IPS-18c (cell line): ENCODE results near the gene FAM241A.
"Not testable (repeated sequence)": the region's sequence is repeated elsewhere in the genome, so short reads cannot be mapped to it uniquely, and the experiment has no call there.

ENCODE experiments used
- H3K4me3 ChIP-seq: 2 replicates; pipeline ENCODE4 v1.7.0; 2013; ENCODE audit warnings: low read depth, mild to moderate bottlenecking, low read length, moderate library complexity; ENCODE audit not compliant: insufficient read depth
- H3K9me3 ChIP-seq: one replicate; pipeline ENCODE4 v1.6.1; 2013; ENCODE audit warnings: mild to moderate bottlenecking, low read length, moderate library complexity; ENCODE audit not compliant: control insufficient read depth, insufficient read depth

FAM241A gene

DNA sequence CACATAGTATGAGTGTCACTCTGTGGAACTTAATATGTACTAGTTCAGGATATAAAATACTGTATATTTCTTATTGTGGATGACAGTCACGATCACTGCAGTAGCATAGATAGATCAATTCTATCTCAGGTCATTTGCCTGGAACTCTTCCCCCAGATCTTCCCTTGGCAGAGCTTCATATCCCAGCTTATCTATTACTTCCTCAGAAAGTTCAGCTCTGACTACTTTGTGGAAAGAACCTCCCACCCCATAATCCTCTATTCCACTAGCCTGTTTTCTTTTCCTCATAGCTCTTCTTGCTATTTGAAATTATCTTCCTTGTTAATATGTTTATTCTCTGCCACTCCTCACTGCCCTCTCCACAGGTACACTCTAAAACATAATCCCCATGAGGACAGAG lies 10.9 kb downstream of the FAM241A start:
- Histone ChIP-seq H3K4me3 (no peak overlapping the region), H3K9me3 (no peaks in the 10 kb centered on the region)

DNA sequence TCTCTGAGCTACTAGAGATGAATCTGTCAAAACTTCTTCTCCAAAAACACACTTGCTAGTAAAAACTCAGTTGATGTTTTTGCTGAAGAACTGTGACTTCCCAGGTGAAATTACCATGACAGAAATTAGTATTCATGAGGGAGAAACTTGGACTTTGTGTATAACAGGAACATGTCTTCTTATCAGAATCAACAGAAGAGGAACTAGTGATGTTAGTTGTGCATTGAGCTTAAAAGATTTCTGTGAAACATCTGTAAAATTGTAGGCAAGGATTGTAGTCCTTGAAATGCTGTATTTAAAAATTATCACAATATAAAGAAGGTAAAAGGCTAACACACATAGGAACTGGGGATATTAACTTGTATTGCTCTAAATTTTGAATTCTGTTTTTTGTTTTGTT lies 11.3 kb downstream of the FAM241A start:
- H3K9me3 ChIP-seq = no peaks in the 10 kb centered on the region
- no peak overlapping the region for H3K4me3 ChIP-seq

DNA sequence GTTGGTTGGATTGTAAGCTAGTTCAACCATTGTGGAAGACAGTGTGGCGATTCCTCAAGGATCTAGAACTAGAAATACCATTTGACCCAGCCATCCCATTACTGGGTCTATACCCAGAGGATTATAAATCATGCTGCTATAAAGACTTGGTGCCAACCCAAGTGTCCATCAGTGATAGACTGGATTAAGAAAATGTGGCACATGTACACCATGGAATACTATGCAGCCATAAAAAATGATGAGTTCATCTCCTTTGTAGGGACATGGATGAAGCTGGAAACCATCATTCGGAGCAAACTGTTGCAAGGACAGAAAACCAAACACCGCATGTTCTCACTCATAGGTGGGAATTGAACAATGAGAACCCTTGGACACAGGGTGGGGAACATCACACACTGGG lies 18.5 kb downstream of the FAM241A start:
- H3K4me3 ChIP-seq, H3K9me3 ChIP-seq: not testable (repeated sequence)

DNA sequence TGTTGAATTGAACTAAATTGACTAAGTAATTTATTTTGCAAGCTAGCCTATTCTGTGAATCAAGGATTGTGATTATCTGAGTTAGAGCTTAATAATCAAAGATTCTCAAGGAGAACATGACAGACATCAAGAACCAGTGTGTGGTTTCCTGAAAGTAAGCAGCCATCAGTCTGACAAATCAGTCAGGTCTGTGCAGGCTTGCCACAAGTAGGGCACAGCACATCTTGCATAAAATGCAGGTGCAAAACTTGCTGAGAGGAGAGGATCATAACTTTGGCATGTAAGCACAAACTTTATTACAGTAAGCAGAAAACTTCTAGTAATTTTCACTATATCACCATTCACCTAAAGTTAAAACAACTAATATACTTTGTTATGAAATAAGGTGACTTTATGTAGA lies 22.5 kb downstream of the FAM241A start:
- no peak overlapping the region for H3K4me3 ChIP-seq
- H3K9me3 ChIP-seq = peaks cover 2% of the 10 kb centered on the region

DNA sequence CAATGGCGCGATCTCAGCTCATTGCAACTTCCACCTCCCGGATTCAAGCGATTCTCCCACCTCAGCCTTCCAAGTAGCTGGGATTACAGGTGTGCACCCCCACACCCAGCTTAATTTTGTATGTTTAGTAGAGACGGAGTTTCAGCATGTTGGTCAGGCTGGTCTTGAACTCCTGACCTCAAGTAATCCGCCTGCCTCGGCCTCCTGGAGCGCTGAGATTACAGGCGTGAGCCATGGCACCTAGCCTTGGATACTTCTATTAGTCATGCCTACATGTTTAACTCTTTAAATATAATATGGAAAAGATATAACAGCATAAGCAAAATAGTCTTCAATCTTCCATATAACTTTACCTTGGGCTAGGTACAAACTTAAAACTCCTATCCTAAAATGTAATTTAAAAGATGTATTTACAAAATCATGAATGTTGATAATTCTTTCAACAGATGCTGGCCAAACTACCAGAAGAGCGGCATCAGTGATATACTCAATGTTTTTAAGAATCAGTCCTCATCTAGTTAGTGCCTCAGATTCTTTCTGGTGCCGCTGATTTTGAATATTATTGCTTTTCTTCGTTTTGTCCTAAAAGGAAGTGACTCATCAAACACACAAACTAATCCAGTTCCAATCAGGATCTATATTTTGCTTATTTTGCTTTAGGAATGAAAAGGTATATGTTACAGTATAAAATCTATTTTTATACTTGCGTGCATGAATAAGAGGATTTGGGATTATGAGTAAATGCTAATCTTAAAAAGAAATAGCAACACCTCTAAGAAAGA lies 23.7 kb downstream of the FAM241A start:
- Histone ChIP-seq H3K9me3 (no peaks in the 10 kb centered on the region), H3K4me3 (no peak overlapping the region)

DNA sequence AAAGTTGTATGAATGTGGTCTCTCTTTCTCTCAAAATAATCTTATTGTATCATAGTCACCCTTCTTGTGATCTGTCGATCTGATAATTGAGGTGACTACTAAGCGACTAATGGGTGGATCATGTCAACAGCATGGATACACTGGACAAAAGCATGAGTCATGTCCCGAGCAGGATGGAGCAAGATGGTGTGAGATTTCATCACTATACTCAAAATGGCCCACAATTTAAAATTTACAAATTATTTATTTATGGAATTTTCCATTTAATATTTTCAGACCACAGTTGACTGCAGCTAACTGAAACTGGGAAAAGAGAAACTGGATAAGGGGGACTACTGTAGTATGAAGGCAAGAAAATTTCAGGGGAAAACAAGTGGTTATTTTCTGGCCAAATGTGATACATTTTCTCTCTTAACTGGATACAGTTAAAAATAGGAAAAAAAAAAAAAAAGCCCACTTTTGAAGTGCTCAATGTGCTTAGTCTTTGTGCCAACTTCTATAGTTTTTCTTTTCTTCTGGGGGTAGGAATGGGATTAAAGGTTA lies 25.3 kb downstream of the FAM241A start:
- no peaks in the 10 kb centered on the region for H3K9me3 ChIP-seq

DNA sequence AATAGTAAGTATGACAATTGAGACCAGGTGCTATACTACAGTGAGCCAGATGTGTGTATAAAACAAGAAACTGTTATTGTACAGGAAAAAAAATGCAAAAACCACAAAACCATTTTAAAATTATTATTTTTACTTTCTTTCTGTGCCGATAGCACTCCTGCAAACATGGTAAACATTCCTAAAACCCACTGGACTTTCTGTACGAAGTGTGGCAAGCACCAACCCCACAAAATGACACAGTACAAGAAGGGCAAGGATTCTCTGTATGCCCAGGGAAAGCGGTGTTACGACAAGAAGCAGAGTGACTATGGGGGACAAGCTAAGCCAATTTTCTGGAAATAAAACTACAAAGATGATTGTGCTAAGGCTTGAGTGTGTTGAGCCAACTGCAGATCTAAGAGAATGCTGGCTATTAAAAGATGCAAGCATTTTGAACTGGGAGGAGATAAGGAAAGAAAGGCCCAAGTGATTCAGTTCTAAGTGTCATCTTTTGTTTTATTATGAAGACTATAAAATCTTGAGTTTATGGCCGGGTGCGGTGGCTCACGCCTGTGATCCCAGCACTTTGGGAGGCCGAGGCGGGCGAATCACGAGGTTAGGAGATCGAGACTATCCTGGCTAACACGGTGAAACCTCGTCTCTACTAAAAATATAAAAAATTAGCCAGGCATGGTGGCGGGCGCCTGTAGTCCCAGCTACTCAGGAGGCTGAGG lies 26.0 kb downstream of the FAM241A start:
- not testable (repeated sequence) for H3K9me3 ChIP-seq, H3K4me3 ChIP-seq

More for the DNA sequence above, 25.3 kb downstream of the FAM241A start:
- no peak overlapping the region for H3K4me3 ChIP-seq

DNA sequence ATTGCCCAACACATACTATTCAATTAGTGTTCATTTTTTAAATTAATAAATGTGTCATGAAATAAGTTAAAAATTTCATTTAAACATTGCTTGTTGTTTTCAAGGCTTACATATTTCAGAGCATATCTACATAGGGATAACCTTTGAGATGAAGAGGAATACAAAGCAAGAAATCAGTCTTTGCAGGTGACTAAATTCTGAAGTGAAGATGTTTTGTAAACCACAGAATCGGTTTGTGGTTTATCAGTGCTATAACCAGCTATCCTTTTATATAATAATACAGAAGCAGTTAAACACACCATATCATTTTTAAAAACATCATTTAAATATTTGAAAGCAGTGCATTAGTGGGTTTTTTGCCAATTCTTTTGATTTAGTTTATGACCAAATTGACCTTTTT lies 26.9 kb downstream of the FAM241A start:
- H3K9me3 ChIP-seq = no peaks in the 10 kb centered on the region
- no peak overlapping the region for H3K4me3 ChIP-seq

DNA sequence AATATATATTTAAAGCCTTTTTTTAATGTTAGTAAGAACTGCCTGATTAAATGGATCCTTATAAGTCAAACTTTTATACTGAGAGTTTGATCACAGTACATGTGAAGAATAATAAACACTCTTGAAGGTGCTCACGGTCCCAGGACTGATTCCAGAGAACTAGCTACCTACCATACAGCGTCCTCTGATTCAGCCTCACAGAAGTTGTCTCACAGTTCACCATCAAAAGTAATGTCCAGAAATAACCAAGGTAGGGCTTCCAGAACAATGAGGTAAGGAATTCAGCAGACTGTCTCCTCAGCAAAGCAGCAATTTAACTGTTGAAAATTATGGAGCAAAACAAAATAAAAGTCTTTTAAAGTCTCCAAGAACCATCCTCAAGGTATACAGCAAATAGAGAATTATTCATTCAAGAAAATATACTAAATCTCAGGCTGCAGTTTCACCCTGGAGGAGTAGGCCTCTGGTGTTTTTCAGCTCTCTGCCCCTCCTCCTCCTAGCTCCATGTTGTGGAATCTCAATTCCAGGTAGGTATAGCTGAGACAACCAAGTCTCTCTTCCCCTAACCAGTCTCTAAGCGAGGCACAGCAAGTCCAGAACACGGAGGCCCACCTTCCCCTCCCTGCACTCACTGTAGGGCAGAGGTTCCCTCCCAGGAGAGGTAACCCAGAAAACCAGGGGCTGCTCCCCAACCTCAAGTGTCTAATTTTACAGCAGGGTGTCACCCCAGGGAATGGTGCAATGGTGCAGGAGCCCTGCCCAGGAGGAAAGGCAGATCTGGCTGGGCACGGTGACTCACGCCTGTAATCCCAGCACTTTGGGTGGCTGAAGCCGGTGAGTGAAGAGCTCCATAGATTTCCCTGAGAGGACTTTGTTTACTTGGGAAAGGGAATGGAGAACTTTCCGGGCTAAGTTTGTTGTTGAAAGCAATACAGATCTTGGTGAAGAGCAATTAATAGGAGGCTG lies 28.6 kb downstream of the FAM241A start:
- Histone ChIP-seq H3K9me3 (no peaks in the 10 kb centered on the region), H3K4me3 (no peak overlapping the region)

DNA sequence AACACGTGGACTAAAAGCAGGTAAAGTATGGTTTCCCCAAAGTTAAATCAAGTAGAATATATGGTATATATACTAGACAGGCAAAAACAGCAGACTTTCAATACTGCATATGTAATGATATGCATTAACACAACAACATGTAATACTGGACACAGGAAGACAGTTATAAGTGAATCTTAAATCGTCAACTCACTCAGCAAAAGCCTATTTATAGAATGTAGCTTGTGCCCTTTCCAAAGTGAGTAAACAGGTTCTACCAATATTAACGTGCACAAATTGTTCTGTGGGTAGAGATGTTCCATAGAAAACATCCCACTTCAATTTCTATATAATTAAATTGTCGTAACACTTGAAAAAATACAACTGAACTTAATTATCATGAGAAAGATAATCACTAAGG lies 30.6 kb downstream of the FAM241A start:
- H3K9me3 ChIP-seq = no peaks in the 10 kb centered on the region
- H3K4me3 ChIP-seq = no peak overlapping the region

DNA sequence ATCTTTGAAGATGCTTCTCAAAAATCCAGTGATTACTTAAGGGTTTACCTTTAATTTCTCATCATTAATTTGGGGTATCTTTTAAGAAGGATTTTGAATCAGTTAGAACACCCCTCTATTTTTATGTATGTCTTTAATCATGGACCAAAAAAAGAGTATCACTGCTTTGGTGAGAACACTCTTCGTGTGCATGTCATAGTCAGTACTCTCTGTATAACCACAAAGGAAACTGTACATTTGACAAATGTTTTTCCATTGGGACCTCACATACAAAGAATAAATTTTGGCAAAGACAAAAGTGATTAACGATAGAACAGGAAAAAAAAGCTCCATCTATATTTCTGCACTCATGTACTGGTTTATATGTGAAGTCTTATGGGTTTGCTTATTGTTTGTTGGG lies 31.3 kb downstream of the FAM241A start:
- Histone ChIP-seq H3K9me3 (no peaks in the 10 kb centered on the region), H3K4me3 (no peak overlapping the region)

DNA sequence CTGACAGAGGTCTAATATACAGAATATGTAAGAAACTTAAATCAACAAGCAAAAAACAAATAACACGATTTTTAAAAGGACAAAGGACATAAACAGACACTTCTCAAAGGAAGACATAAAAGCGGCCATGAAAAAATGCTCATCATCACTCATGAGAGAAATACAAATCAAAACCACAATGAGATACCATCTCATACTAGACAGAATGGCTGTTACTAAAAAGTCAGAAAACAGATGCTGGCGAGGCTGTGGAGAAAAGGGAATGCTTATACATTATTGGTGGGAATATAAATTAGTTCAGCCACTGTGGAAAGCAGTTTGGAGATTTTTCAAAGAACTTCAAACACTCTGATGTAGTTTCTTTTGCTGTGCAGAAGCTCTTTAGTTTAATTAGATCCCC lies 33.5 kb downstream of the FAM241A start:
- not testable (repeated sequence) for H3K4me3 ChIP-seq, H3K9me3 ChIP-seq

DNA sequence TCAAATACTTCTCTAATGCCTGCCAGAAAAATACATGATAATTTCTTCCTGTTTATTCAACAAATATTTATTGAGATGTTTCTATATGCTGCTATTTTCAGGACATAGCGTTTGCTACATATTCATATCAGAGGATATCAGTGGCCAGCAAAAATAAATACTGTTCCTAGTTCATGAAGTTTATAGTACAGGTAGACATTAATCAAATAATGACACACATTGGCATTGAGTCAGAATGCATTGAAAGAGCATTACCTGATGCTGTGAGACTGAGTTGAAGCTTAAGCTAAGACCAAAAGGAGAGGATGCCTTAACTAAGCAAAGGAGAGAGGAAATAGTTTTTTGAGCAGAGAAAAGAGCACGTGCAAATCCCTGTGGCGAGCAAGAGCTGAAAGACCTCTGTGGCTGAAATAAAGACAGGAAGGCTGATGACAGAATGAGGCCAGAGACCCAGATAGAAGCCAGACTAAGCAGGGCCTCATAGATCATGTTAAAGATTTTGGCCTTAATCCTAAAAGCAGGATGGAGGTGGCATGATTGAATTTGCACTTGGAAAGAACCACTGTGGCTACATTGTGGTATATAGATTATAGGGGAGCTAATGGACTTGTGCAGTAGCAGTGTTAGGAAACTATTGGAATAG lies 36.2 kb downstream of the FAM241A start:
- no peak overlapping the region for H3K4me3 ChIP-seq
- no peaks in the 10 kb centered on the region for H3K9me3 ChIP-seq

DNA sequence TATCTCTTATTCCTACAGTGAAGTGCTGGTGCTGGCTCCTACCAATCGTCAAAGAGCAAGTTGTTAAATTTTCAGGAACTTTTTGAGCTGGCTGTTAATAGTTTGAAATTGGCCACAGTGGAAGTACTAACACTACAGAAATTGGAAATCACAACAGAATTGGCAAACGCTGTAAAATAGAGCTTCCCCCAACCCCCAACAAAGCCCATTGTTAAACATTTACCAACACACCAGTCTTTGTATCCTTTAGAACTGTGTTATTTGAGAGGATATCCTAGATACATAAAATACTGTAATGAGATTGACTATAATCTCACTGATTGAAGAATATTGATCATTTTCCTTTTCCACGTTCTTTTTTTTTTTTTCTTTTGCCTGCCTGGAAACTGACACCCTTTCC lies 37.4 kb downstream of the FAM241A start:
- Histone ChIP-seq H3K9me3 (no peaks in the 10 kb centered on the region), H3K4me3 (no peak overlapping the region)

DNA sequence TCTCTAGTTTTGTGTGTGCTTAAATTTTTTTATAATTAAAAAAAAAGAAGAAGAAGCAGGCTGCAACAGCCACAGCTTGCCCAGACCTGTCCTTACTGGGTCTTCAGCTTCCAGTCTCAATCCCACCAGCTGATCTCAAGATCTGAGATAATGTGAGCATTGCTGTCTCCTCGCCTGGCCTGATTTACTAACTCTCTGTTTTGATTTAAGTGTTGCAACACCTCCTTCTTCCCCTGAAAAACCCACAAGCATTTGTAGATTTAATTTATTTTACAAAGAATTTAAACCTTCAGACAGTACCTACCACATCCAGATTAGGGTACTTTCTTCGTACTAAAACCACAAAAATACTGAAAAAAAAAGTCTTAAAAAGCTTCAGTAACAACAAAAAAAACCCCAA lies 38.0 kb downstream of the FAM241A start:
- no peak overlapping the region for H3K4me3 ChIP-seq
- H3K9me3 ChIP-seq = no peaks in the 10 kb centered on the region

DNA sequence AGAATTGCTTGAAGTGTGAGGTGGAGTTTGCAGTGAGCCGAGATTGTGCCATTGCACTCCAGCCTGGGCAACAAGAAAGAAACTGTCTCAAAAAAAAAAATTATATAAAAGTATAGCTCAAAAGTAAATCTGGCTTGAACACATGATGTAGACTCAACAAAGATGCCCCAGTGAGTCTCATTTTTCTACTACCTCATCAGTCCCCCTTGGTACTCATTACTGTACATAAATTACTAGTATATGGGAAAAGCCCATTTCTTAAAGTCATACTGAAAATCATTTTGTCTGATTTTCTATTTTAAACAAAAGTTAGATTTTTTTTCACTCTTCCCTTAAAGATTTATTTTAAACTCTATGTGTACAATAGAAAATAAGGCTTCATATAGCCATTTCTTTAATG lies 39.2 kb downstream of the FAM241A start:
- H3K4me3 ChIP-seq = no peak overlapping the region
- no peaks in the 10 kb centered on the region for H3K9me3 ChIP-seq

DNA sequence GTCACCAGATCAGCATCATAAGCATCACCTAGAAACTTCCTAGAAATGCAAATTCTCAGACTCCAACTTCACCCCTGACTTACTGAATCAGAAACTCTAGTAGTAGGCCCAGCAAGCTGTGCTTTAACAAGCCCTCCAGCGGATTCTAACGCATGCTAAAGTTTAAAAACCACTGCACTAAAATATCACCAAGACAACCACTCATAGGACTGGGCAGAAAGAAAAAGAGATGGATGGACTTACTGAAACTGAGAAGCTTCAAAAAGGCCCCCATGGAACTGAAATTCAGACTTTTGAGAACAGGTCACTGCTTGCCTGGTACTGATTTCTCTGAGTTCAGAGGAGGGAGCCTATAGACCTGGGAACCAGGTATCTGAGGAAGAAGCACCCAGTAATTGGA lies 40.1 kb downstream of the FAM241A start:
- H3K9me3 ChIP-seq = no peaks in the 10 kb centered on the region
- no peak overlapping the region for H3K4me3 ChIP-seq
